Measurements from ENCODE around the gene CDH13.

Gene CDH13

DNA sequence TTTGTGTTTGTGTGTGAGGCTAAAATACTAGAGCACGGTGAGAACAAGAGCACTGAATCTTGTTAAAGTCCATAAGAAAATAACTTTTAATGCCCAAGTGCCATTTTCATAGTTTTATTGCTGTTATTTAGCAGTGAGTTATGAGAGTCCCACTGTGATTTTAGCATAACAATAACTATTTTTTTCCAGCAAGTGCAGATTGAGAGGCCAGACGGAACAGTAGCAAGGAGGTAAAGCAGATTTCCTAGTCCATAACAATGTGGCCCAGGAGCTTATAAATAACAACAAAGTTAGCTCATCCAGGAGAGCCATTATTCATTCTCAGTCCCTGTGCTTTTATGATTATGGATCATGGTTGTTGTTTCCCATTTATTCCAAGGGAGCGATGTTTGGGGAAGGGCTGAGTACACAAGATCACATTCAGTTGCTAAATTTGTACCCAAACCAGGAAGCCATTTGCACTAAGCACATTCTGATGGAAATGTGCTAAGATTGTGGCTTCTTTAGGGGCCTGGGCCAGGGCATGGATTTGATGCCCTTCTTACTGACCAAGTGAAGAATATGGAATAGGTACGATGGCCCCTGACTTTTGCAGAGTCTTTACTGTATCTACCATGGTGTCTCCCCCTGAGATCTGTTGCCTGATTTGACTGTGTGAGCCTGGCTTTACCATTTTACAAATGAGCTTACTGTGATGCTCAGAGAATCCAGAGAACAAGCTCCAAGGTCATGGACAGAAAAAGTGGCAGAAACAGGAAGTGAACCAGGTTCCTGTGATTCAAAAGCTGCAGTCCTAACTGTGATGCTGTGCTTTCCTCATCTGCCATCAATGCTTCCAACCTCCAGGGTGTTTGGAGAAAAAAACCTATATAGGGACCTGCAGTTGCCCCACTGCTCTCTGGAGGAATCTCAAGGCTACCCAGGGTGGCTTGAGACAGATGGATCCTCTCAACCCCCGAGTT is 976.3 kb downstream of the CDH13 start:
- DNase-seq: no peak

DNA sequence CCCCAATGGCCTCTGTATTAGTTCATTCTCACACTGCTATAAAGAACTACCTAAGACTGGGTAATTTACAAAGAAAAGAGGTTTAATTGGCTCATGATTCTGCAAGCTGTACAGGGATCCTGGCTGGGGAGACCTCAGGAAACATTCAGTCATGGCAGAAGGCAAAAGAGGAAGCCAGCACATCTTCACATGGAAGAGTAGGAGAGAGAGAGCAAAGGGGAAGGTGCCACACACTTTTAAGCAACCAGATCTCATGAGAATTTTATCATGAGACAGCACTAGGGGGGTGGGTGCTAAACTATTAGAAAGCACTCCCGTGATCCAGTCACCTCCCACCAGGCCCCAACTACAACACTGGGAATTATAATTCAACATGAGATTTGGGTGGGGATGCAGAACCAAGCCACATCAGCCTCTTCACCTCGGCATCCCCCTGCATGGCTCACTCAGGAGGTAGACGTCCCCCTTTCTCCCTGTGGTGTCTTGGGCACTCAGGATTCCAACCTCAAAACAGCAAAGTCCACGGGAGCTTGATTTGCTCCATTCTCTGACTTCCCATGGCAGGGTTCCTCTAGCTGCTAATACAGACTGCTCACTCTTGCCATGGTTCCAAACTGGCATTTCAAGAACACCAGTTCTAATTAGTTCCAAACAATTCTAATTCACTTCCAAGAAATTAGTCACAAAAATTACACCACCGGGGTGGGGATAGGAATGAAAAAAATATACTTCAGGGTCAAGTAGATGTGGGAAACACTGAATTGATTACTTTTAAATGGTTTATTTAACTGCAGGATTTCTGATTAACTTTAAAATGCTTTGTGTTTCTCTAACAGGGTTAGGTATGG is 977.2 kb downstream of the CDH13 start:
- DNase-seq: no peak

DNA sequence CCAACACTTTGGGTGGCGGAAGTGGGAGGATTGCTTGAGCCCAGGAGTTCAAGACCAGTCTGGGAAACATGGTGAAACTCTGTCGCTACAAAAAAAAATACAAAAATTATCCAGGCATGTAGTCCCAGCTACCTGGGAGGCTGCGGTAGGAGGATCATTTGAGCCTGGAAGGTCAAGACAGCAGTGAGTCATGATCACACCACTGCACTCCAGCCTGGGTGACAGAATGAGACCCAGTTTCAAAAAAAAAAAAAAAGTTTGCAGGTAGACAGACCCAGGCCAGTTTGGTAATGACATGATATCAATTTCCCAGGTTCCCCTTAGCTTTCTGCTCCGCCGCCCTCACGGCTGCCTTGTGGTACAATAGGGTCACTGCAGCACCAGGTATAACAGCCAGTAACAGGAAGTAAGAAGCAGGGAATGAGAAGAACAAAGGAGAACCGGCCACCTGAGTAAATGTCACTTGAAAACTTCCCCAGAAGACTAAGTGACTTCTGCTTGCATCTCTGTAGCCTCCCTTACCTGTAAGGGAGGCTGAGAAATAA is 979.8 kb downstream of the CDH13 start:
- DNase-seq: no peak

DNA sequence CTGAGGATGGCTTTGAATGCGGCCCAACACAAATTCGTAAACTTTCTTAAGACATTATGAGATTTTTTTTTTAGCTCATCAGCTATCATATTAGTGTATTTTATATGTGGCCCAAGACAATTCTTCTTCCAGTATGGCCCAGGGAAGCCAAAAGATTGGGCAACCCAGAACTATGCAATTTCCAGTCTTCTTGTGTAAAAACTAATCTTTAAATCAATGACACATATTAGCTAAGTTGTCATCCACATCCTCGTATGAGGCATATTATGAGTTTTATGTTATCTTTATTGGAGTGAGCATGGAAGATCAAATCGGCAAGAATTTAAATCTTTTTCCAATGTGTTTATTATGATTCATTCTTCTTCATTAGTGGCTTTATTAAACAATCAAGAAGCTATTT is 982.4 kb downstream of the CDH13 start:
- DNase-seq: no peak

DNA sequence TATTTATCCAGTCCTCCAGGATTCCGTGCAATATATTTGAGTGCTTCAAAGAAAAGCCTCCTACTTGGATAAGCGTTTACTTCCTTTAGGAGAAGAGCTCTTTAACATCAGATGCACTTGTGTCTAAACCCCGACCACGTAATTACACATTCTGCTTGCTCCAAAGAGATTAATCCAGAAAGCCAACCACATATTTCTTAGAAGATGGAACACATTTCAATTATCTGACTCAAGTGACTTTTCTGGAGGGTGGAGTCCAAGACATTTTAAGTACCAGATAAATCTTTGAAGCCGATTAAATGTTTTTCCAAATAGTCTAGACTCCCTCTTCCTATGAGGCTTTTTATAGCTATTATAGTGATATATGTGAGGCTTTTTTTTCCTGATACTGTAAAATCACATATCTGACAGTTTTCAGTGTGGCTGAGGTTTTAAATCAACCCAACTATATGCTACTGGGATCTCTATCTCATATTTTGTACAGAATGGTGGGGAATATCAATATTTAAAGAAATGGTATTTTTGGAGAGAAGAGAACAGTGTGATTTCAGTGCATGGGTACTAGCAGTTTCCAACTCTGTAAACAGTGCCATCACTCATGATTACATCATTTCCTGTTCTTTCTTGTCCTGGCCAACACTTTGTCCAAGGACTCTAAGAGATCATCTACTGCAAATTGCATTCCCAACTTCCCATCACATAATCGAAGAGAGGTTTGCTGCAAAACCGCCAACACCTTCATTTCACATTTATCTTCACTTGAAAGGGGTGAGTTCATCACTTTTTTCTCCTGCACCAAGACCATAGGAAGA is 988.6 kb downstream of the CDH13 start:
- no peak for DNase-seq

DNA sequence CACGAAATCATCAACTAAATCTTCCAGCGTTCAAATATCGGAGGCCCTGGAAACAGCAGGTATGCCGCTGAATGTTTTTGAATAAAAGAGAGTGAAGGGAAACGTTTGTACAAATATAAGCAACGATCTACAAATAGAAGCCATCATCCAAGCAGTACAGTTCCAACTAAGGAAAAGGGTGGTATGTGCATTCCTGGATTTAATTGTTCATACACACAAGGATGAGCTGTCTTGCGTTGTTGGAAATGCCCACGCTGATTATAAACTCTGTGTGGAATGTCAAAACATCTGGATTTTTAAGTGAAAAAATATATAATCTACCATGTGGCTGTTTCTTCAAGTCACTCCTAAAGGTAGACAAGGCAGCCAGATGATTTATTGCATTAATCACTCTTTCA is 989.2 kb downstream of the CDH13 start:
- DNase-seq: no peak

DNA sequence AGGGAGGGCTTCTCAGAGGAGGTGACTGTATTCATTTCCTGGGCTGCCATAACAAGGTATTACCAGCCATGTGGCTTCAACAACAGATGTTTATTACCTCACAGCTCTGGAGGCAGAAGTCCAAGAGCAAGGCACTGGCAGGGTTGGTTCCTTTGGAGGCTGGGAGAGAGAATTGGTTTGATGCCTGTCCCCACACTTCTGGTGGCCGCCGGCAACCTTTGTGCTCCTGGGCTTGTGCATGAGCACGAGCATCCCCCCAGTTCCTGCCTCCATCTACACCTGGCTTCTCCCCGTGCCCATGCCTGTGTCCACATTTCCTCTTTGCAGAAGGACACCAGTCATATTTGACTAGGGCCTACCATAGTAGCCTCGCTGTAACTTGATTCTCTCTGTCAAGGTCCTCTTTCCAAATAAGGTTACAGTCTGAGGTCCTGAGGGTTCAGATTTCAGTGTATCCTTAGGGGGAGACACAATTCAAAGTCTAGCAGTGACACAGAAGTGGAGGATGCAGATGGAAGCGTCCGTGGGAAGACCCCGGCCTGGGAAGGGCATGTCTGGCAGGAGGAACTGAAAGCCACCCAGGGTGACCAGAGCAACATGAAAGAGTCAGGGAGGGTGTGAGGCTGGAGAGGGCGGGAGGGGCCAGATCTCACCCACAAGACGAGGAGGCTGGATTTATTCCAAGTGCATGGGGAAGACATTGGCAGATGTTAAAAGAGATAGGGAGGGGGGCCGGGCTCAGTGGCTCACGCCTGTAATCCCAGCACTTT is 992.8 kb downstream of the CDH13 start:
- no peak for DNase-seq

DNA sequence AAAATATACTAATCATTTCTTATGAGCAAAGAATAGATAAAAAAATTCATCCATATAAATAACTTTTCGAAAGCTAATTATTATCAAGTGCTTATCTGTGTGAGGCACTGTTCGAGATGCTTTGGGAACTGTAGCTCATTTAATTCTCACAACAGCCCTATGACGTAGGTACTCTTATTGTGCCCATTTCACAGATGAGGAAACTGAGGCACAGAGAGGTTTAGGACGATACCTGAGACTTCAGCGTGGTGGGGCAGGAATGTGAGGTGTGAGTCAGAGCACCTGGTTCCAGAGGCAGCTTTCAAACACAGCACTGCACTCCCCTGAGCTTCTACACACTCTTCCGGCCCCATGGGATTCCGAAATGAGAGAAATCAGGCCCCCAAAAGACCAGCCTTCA is 995.2 kb downstream of the CDH13 start:
- DNase-seq: no peak

DNA sequence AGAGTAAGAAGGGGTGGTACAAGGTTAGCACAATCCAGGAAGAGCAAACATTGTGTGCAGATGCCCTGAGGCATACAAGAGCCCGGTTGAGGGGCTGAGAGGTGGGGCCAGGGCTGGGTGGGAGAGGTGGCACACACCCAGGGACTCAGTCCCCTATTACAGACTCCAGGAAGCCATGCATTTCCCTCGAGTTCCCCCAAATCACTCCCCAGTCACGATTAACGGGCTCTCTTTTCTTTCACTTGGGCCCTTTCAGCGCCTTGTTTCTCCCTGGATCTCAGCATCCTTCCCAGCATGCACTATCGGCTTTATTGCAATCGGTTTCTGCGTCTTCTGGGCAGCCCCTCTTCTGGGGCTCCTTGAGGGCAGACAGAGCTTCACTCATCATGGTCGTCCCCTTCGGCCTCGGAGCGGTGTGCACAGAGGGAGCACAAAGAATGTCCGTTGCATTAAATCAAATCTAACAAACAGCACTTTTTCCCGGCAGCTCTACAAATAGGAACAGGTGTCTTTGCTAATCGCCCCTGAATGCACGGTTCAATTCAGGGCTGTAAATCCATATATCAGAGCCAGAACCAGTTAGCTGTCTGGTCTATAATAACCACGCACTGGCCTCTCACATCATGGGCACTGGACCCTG is 996.4 kb downstream of the CDH13 start:
- no peak for DNase-seq

DNA sequence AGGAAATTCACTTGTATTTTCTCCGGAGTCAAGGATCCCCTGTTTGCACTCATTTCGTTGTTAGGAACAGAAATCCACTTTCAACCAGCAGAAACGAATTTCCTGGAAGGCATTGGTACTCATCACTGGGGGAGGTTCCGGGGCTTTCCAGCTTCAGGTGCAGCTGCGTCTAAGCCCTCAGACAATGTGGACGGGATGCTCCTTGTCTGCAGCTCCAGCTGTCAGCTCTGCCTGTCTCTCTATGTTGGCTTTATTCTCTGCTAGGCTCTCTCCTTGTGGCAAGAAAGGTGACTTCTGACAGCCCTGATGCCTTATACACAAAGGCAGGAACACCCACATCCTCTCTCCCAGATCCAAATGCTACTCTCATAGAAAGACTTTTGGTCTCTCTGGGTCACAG is 997.1 kb downstream of the CDH13 start:
- no peak for DNase-seq

DNA sequence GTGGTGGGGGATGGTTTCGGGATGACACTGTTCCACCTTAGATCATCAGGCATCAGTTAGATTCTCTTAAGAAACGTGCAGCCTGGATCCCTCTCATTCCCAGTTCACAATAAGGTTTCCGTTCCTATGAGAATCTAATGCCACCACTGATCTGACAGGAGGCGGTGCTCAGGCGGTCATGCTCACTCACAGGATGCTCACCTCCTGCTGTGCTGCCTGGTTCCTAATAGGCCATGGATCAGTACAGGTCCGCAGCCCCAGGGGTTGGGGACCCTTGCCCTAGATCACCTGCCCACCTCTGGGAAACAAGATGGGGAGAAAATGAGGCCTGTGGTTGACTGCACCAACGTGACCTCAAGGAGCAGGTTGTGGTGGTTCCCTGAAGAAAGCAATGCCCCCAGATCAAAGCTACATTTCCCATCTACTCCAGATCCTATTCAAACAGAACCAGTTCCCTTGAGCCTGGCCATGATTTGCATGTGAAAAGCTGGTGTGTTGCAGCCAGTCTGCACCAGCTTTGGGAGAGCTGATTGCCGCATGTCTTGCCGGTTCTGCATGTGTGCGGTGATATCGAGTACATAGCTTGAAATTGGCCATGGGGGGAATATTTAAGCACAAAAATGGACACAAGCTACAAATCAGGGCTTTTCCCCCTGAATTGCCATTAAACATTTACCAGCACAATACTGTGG is 997.8 kb downstream of the CDH13 start:
- no peak for DNase-seq

DNA sequence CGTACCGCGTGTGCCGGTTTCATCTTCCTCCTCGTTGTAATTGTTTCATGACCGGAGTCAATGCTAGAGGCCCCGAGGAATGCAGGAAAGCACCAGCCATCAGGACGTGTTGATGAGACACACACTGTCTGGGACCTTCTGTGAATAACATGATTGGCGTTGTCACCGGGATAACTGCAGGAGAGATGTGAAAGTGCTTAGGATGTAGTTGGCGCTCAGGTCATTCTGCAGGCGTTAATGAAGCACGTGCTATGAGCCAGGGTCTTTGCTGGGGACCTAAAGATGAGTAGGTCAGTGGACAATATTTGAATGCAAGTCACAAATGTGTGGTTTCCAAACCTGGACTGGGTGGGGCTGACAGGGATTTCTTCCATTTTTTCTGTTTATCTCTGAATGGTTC is 999.4 kb downstream of the CDH13 start:
- no peak for DNase-seq

DNA sequence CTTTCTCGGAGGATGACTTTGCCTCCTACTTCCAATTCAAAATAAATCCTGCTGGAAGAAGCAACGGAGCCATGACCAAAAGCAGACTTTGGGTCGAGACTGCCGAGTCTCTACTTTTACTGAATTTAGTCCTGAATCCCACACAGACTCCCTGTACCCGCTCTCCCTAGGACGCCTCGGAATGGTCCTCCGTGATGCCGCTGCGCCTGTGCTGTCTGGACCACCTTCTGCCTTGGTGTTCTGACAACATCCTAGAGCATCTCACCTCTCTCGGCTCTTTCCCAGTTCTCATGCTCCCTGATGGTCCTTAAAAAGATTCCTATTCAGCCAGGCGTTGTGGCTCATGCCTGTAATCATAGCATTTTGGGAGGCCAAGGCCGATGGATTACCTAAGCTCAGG is 999.9 kb downstream of the CDH13 start:
- DNase-seq: no peak

DNA sequence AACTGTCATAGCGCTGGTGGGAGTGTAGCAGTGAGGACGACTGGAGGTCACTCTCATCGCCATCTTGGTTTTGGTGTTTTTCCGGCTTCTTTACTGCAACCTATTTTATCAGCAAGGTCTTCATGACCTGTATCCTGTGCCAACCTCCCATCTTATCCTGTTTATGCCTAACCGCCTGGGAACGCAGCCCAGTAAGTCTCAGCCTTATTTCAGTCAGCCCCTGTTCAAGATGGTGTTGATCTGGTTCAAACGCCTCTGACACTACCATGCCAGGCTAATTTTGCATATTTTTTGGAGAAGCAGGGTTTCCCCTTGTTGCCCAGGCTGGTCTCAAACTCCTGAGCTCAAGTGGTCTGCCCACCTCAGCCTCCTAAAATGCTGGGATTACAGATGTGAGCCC is 1001.2 kb downstream of the CDH13 start:
- no peak for DNase-seq

DNA sequence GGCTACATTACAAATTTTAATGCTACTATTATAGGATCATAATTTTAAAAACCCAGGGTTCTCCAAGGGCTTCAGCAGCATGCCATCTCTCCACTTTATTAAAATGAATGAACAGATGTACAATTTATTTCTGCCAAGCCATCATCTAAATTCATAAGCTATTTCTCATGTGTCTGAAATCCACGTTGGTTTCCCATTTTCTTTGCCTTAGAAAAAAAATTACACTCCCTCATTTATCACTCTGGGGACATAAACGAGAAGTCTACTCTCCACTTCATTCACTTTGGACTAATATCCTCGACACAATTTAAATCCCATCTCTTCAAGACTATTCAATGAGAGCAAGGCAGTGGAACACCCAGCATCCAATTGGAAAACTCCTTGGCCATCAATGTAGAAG is 1002.7 kb downstream of the CDH13 start:
- DNase-seq: no peak

DNA sequence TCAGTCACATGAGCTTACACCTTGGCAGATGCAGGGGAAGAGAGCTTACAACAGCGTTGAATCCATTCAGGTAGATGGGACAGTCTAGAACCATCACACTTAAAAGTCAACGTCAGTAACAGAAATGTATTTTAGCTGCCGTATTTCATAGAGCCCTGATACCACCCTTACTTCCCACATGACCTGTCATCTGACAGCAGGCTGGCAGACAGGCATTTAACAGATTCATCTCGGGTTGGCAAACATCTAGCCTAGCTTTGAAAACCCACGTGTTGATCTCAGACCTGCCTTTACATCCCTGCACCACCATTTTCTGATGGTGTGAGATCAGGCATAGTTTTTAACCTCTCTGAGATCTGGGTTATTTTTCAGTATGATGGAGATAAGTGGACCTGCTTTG is 1003.1 kb downstream of the CDH13 start:
- no peak for DNase-seq

DNA sequence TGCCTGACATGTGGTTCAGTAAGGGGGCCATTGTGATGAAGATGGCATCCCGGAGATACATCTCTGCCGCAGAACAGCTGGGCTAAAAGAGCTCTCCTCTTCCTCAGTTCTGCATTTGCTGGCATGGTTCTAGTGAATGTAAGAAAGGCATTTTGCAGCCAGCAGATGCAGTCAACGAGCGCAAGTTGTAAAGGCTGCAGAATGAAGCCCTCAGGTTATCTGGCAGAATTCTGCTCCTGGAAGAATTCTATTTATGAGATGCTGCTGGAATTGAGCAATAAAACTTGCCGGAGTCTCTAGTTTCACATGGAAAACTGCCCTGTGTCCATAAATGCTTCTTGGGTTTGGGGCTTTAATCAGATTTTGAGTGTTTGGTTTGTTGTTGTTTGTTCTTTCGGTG is 1004.2 kb downstream of the CDH13 start:
- no peak for DNase-seq

DNA sequence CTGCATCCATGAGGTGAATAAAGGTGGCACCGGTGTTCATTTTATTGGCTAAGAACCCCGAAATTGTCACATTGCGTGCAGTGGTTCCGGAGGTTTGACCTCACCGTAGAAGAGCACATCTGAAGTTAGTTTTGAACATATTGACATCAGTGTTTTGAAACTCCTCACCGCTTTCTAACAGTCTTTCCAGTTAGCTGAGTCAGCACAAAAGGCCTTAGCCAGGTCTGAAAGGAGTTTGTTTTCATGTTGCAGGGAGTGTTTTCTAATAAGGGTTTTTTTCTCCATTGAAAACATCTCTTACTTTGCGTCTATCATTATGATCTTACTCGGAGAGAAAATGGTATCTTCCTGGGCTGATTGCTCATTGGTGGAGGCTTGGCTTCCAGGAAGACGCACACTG is 1006.5 kb downstream of the CDH13 start:
- no peak for DNase-seq

DNA sequence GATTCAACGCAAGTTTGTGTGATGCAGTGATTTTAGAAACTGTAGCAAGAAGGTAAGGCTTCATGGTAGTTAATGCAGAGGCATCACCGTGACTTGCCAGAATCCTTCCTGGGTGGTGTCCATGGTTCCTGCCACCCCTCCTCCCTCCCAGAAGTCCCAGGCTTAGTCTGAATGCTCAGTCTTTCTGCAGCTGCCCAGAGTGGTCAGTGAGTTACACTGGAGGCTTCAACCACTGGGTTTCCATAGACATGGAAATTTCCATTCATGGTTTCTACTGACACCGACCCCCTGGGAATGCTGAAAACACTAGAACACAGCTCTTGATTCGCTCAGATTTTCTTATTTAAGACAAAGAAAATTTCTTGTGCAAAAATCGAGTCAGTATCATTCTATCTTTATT is 1021.6 kb downstream of the CDH13 start:
- DNase-seq: no peak

DNA sequence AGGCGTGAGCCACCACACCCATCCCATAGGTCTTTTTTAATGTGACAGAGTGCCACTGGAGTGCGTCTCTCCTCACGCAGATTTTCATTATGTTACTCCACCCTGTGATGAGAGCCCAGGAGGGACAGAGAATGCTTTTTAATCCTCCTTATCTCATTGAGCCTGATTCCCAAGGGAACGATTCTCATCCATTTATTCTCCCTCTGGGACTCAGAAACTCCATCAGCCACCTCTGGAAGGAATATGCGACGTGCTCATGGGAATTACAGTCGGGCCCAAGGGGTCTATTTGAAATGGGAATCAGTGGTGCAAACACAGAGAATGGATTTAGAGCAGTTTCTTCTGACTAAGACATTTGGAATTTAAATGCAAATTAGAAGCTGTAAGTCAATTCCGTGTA is 1025.1 kb downstream of the CDH13 start:
- no peak for DNase-seq

DNA sequence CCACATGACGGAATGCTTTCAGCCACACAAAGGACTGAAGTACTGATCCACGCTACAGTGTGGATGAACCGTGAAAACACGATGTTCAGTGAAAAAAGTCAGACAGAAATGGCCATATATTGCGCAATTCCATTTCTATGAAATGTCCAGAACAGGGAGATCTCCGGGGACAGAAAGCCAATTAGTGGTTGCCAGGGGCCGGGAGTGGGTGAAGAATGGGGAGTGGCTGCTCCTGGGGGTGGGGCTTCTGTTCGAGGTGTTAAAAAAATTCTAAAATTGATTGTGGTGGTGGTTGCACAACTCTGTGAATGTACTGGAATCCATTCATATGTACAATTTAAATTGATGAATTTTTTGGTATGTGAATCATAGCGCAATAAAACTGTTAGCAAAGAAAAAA is 1026.2 kb downstream of the CDH13 start:
- no peak for DNase-seq

All from activated CD4-positive, alpha-beta T cell treated with anti-CD3 and anti-CD28 coated beads for 4 hours (primary cell).